HepG2 (cell line): ENCODE results near the gene NUDT22. TPM values are rescaled to one million over a fixed set of nuclear protein-coding genes. Genes with fewer than 3 reads are reported as not detected.

Experiments used
- DNMT3B ChIP-seq: conservative IDR thresholded peaks from 2 replicates; pipeline ENCODE4 v1.6.1; 2016; ENCODE audit warnings: missing biosample characterization, control low read depth
- ELF3 ChIP-seq: IDR thresholded peaks from 2 replicates; pipeline ENCODE4 v1.6.1; 2016; ENCODE audit warnings: missing genetic modification reagents, missing compliant biosample characterization
- GTF3A ChIP-seq: sonication (generic); formaldehyde crosslinking; conservative IDR thresholded peaks from 2 replicates; pipeline ENCODE4 v1.4.0; 2020; ENCODE audit warnings: mild to moderate bottlenecking, missing genetic modification reagents
- MIER2 ChIP-seq: IDR thresholded peaks from 2 replicates; pipeline ENCODE4 v1.6.1; 2016; ENCODE audit warnings: missing biosample characterization, missing genetic modification reagents
- PHF5A ChIP-seq: IDR thresholded peaks from one replicate; pipeline ENCODE4 v1.6.1; 2018; ENCODE audit warnings: low read depth, missing genetic modification reagents; ENCODE audit not compliant: unreplicated experiment
- POLR2AphosphoS2 ChIP-seq: IDR thresholded peaks from 2 replicates; pipeline ENCODE4 v1.6.1; 2011; ENCODE audit warnings: low read depth, low read length, improper control_type of control experiment
- ZNF17 ChIP-seq: sonication (generic); formaldehyde crosslinking; IDR thresholded peaks from 2 replicates; pipeline ENCODE4 v1.5.0; 2020; ENCODE audit warnings: mild to moderate bottlenecking, missing genetic modification reagents
- ZNF451 ChIP-seq: sonication (generic); formaldehyde crosslinking; IDR thresholded peaks from 2 replicates; pipeline ENCODE4 v1.5.0; 2020; ENCODE audit warnings: mild to moderate bottlenecking, missing genetic modification reagents
- ZNF572 ChIP-seq: sonication (generic); formaldehyde crosslinking; IDR thresholded peaks from 2 replicates; pipeline ENCODE4 v1.5.1; 2020; ENCODE audit warnings: mild to moderate bottlenecking, missing genetic modification reagents
- ZNF598 ChIP-seq: sonication (generic); formaldehyde crosslinking; IDR thresholded peaks from 2 replicates; pipeline ENCODE4 v1.5.1; 2020; ENCODE audit warnings: mild to moderate bottlenecking, missing genetic modification reagents, borderline replicate concordance
- ZNF629 ChIP-seq: sonication (generic); formaldehyde crosslinking; conservative IDR thresholded peaks from 2 replicates; pipeline ENCODE4 v1.5.0; 2020; ENCODE audit warnings: missing genetic modification reagents
- ZNF766 ChIP-seq: sonication (generic); formaldehyde crosslinking; IDR thresholded peaks from 2 replicates; pipeline ENCODE4 v1.5.0; 2020; ENCODE audit warnings: missing genetic modification reagents, borderline replicate concordance
- ZNF790 ChIP-seq: sonication (generic); formaldehyde crosslinking; IDR thresholded peaks from 2 replicates; pipeline ENCODE4 v1.8.0; 2022; ENCODE audit warnings: missing genetic modification reagents, mild to moderate bottlenecking, borderline replicate concordance
- polyA plus RNA-seq, 8 experiments: library from polyadenylated mRNA; depleted of rRNA in 3 of 8; stranded (reverse) in 7 of 8; unstranded in 1 of 8; fragments of >200 nt; fragmentation: Illumina TruSeq in 4 of 8; extraction: Trizol in 4 of 8; gene quantifications; 2 replicates each; pipeline versions ENCODE4 v1.2.1 to v1.2.3, GENCODE V29; 2011 to 2016; ENCODE audit warnings: low read depth in 4 of 8, missing spikeins in 1 of 8, mixed read lengths in 1 of 8; ENCODE audit not compliant: insufficient read depth in 1 of 8
- total RNA-seq, 5 experiments: library from RNA; depleted of rRNA; stranded (reverse); fragments of >200 nt; fragmentation: Illumina TruSeq; extraction: Trizol; gene quantifications; 2 replicates each; pipeline ENCODE4 v1.2.3, GENCODE V29; 2016; ENCODE audit warnings: low read depth in 1 of 5
- TF ChIP-seq, protein P1 (sequence below): sonication (generic); formaldehyde crosslinking; IDR thresholded peaks from 2 replicates; pipeline ENCODE4 v1.5.0; 2020; ENCODE audit warnings: mild to moderate bottlenecking, missing genetic modification reagents
- TF ChIP-seq, protein P2 (sequence below): sonication (generic); formaldehyde crosslinking; IDR thresholded peaks from 2 replicates; pipeline ENCODE4 v1.4.0; 2020; ENCODE audit warnings: missing genetic modification reagents
- TF ChIP-seq, protein P3 (sequence below): sonication (generic); formaldehyde crosslinking; IDR thresholded peaks from one replicate; pipeline ENCODE4 v1.5.1; 2020; ENCODE audit warnings: mild to moderate bottlenecking, missing genetic modification reagents; ENCODE audit errors: not compliant biosample characterization
- TF ChIP-seq, protein P4 (sequence below): sonication (generic); formaldehyde crosslinking; IDR thresholded peaks from 2 replicates; pipeline ENCODE4 v1.5.0; 2020; ENCODE audit warnings: missing genetic modification reagents, mild to moderate bottlenecking, borderline replicate concordance

Gene NUDT22
- total and polyA plus RNA-seq, 2 of the 13 experiments (the other 11 are each of a cell fraction or from before 2014, with no cell fraction given), result 33.5 to 39.8 TPM

DNA sequence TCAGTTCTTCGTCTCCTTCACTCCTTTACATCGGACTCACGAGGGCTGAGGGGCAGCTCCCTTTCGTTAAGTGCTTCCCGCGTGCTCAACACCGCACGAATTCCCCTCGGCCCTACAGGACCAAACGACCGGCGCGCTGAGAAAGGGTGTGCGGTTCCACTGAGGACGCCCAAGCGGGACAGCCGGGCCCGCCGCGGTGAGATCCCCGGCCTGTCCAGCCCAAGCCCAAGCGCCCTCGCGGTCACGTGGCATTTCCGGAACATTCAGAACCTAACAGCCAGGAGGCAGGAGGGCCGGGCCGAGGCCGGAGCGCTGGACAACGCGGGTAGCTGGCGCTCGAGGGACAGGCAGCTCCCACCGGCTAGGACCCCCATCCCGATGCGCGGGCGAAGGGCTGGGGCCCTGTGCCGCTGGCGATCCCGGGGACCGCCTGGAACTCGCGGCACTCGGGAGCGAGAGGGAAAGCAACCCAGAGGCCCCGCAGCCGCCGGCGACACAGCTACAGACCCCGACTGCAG lies 40.8 kb upstream of the NUDT22 start (continued):
- TF ChIP-seq, protein P1, sequence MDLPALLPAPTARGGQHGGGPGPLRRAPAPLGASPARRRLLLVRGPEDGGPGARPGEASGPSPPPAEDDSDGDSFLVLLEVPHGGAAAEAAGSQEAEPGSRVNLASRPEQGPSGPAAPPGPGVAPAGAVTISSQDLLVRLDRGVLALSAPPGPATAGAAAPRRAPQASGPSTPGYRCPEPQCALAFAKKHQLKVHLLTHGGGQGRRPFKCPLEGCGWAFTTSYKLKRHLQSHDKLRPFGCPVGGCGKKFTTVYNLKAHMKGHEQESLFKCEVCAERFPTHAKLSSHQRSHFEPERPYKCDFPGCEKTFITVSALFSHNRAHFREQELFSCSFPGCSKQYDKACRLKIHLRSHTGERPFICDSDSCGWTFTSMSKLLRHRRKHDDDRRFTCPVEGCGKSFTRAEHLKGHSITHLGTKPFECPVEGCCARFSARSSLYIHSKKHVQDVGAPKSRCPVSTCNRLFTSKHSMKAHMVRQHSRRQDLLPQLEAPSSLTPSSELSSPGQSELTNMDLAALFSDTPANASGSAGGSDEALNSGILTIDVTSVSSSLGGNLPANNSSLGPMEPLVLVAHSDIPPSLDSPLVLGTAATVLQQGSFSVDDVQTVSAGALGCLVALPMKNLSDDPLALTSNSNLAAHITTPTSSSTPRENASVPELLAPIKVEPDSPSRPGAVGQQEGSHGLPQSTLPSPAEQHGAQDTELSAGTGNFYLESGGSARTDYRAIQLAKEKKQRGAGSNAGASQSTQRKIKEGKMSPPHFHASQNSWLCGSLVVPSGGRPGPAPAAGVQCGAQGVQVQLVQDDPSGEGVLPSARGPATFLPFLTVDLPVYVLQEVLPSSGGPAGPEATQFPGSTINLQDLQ (CRISPR knock-in tag), result peak; percentile 98
- TF ChIP-seq, protein P2, sequence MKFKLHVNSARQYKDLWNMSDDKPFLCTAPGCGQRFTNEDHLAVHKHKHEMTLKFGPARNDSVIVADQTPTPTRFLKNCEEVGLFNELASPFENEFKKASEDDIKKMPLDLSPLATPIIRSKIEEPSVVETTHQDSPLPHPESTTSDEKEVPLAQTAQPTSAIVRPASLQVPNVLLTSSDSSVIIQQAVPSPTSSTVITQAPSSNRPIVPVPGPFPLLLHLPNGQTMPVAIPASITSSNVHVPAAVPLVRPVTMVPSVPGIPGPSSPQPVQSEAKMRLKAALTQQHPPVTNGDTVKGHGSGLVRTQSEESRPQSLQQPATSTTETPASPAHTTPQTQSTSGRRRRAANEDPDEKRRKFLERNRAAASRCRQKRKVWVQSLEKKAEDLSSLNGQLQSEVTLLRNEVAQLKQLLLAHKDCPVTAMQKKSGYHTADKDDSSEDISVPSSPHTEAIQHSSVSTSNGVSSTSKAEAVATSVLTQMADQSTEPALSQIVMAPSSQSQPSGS (CRISPR knock-in tag), result peak; percentile 41
- TF ChIP-seq ZNF451 (CRISPR knock-in tag) (peak; percentile 97), PHF5A (CRISPR knock-in tag) (no peak), ZNF790 (CRISPR knock-in tag) (peak; percentile 67; the same call in 1 of the 2 replicates), ZNF17 (CRISPR knock-in tag) (no peak), POLR2AphosphoS2 (peak; percentile 48; the same call in 1 of the 2 replicates), ZNF598 (CRISPR knock-in tag) (peak; percentile 96; the same call in 1 of the 2 replicates), GTF3A (CRISPR knock-in tag) (no peak), DNMT3B (peak; percentile 94), ELF3 (peak; percentile 54; the same call in 1 of the 2 replicates), MIER2 (CRISPR knock-in tag) (peak; percentile 52; the same call in 1 of the 2 replicates), ZNF629 (CRISPR knock-in tag) (no peak), ZNF572 (CRISPR knock-in tag) (no peak), ZNF766 (peak; percentile 47; the same call in 1 of the 2 replicates)
- TF ChIP-seq, protein P3, sequence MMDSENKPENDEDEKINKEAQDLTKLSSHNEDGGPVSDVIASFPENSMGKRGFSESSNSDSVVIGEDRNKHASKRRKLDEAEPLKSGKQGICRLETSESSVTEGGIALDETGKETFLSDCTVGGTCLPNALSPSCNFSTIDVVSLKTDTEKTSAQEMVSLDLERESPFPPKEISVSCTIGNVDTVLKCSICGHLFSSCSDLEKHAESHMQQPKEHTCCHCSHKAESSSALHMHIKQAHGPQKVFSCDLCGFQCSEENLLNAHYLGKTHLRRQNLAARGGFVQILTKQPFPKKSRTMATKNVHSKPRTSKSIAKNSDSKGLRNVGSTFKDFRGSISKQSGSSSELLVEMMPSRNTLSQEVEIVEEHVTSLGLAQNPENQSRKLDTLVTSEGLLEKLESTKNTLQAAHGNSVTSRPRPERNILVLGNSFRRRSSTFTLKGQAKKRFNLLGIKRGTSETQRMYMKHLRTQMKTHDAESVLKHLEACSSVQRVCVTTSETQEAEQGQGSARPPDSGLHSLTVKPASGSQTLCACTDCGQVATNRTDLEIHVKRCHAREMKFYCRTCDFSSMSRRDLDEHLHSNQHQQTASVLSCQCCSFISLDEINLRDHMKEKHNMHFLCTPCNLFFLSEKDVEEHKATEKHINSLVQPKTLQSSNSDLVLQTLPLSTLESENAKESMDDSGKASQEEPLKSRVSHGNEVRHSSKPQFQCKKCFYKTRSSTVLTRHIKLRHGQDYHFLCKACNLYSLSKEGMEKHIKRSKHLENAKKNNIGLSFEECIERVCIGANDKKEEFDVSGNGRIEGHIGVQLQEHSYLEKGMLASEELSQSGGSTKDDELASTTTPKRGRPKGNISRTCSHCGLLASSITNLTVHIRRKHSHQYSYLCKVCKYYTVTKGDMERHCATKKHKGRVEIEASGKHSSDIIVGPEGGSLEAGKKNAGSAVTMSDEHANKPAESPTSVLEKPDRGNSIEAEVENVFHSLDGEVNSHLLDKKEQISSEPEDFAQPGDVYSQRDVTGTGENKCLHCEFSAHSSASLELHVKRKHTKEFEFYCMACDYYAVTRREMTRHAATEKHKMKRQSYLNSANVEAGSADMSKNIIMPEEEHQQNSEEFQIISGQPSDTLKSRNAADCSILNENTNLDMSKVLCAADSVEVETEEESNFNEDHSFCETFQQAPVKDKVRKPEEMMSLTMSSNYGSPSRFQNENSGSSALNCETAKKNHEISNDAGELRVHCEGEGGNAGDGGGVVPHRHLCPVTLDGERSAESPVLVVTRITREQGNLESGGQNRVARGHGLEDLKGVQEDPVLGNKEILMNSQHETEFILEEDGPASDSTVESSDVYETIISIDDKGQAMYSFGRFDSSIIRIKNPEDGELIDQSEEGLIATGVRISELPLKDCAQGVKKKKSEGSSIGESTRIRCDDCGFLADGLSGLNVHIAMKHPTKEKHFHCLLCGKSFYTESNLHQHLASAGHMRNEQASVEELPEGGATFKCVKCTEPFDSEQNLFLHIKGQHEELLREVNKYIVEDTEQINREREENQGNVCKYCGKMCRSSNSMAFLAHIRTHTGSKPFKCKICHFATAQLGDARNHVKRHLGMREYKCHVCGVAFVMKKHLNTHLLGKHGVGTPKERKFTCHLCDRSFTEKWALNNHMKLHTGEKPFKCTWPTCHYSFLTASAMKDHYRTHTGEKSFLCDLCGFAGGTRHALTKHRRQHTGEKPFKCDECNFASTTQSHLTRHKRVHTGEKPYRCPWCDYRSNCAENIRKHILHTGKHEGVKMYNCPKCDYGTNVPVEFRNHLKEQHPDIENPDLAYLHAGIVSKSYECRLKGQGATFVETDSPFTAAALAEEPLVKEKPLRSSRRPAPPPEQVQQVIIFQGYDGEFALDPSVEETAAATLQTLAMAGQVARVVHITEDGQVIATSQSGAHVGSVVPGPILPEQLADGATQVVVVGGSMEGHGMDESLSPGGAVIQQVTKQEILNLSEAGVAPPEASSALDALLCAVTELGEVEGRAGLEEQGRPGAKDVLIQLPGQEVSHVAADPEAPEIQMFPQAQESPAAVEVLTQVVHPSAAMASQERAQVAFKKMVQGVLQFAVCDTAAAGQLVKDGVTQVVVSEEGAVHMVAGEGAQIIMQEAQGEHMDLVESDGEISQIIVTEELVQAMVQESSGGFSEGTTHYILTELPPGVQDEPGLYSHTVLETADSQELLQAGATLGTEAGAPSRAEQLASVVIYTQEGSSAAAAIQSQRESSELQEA, result peak; percentile 99
- TF ChIP-seq, protein P4, sequence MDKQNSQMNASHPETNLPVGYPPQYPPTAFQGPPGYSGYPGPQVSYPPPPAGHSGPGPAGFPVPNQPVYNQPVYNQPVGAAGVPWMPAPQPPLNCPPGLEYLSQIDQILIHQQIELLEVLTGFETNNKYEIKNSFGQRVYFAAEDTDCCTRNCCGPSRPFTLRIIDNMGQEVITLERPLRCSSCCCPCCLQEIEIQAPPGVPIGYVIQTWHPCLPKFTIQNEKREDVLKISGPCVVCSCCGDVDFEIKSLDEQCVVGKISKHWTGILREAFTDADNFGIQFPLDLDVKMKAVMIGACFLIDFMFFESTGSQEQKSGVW (CRISPR knock-in tag), result 0 out of 2 replicates have a peak, but pooled peaks have one; percentile 44
